Measurements from ENCODE around the gene FTH1.

DNA sequence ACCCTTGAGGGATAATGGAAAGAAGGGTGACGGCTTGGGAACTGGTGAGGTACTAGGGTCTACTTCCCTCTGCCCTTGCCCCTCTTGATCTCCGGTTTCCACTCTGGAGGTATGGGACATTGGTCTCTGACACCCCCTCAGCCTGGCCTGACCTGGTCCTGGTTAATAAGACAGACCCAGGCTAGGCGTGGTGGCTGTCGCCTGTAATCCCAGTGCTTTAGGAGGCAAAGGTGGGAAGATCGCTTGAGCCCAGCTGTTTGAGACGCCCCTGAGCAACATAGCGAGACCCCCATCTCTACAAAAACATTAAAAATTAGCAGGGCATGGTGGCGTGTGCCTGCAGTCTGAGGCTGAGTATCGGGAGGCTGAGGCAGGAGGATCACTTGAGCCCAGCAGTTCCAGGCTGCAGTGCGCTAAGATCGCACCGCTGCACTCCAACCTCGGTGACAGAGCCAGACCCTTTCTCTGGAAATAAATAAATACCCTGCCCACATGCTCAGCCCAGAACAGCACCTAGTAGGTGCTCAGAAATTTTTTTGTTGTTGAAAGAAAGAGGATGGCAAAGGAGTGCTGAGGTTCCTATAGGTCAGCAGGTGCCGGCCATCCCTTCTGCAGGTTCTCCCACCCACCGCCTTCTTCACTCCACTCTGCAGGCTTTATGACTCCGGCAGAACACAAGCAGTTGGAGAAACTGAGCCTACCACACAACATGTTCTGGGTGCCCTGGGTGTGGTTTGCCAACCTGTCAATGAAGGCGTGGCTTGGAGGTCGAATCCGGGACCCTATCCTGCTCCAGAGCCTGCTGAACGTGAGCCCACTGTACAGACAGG is 11.0 kb downstream of the FTH1 start:
- TF ChIP-seq TAF1 (IDR thresholded peaks at IDR 0.05; ENCODE audit: borderline replicate concordance, low read depth, low read length) (no peak), CTCF (IDR thresholded peaks at IDR 0.05) (no peak), TCF12 (IDR thresholded peaks at IDR 0.05) (no peak), MEF2A (IDR thresholded peaks at IDR 0.05; ENCODE audit: borderline replicate concordance, low read depth) (no peak), RAD21 (IDR thresholded peaks at IDR 0.05; ENCODE audit: low read length) (no peak), RCOR1 (IDR thresholded peaks at IDR 0.05; ENCODE audit: low read length) (no peak), EZH2phosphoT487 (IDR thresholded peaks at IDR 0.05; ENCODE audit: borderline replicate concordance, low read depth) (no peak)
- TF ChIP-seq, protein P1, sequence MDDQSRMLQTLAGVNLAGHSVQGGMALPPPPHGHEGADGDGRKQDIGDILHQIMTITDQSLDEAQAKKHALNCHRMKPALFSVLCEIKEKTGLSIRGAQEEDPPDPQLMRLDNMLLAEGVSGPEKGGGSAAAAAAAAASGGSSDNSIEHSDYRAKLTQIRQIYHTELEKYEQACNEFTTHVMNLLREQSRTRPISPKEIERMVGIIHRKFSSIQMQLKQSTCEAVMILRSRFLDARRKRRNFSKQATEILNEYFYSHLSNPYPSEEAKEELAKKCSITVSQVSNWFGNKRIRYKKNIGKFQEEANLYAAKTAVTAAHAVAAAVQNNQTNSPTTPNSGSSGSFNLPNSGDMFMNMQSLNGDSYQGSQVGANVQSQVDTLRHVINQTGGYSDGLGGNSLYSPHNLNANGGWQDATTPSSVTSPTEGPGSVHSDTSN (IDR thresholded peaks at IDR 0.05), result no peak
